Large intestine (tissue), 3 donors: ENCODE data around the gene SPEN. TPM values are rescaled to one million over a fixed set of nuclear protein-coding genes. Genes with fewer than 3 reads are reported as not detected.
"Not testable (repeated sequence)": the region's sequence is repeated elsewhere in the genome, so short reads cannot be mapped to it uniquely, and the experiment has no call there.

Experiments used
- DNase-seq, 2 donors: peaks; one replicate each; pipeline versions ENCODE4 v3.0.0 to v3.0.0-alpha.2; 2013
- H3K27ac ChIP-seq: one replicate; pipeline ENCODE4 v1.5.1; 2013; ENCODE audit warnings: low read length
- H3K27me3 ChIP-seq: 2 replicates; pipeline ENCODE4 v1.6.1; 2013; ENCODE audit warnings: low read length; ENCODE audit not compliant: control insufficient read depth, insufficient read depth
- H3K36me3 ChIP-seq: 2 replicates; pipeline ENCODE4 v1.6.1; 2013; ENCODE audit warnings: low read length; ENCODE audit not compliant: control insufficient read depth, insufficient read depth
- H3K4me1 ChIP-seq: one replicate; pipeline ENCODE4 v1.6.1; 2013; ENCODE audit warnings: low read length; ENCODE audit not compliant: control insufficient read depth, insufficient read depth
- H3K4me3 ChIP-seq: one replicate; pipeline ENCODE4 v1.5.1; 2013; ENCODE audit warnings: low read length
- H3K9me3 ChIP-seq: one replicate; pipeline ENCODE4 v1.6.1; 2013; ENCODE audit warnings: mild to moderate bottlenecking, low read depth, low read length, moderate library complexity; ENCODE audit not compliant: control insufficient read depth
- WGBS: methylation state at CpG from one replicate; pipeline ENCODE4 v1.1.5; 2013; ENCODE audit warnings: low lambda C conversion rate; ENCODE audit not compliant: insufficient coverage; 5-methylcytosine and 5-hydroxymethylcytosine counted together
- polyA plus RNA-seq: library from polyadenylated mRNA; unstranded; fragments of 120-200 nt; gene quantifications from one replicate; pipeline ENCODE4 v1.2.1, GENCODE V29; 2013

SPEN gene
- polyA plus RNA-seq, 1 donor, result 47.8 TPM

- H3K27me3 ChIP-seq, result no peaks in the 10 kb centered on the region
- no peaks in the 10 kb centered on the region for H3K9me3 ChIP-seq
- no CpG with 5 or more reads among the region's 9 CpGs for WGBS
- peak overlapping the region; percentile 67 for H3K4me3 ChIP-seq
- DNase-seq, result no peak
- H3K27ac ChIP-seq, result no peak overlapping the region
- H3K36me3 ChIP-seq, result peaks cover 20% of the 10 kb centered on the region
- H3K4me1 ChIP-seq, result peaks cover 5% of the 10 kb centered on the region
Observed at GRCh38 chr1:15974855-15975254, 127.3 kb downstream of the SPEN start.

DNA sequence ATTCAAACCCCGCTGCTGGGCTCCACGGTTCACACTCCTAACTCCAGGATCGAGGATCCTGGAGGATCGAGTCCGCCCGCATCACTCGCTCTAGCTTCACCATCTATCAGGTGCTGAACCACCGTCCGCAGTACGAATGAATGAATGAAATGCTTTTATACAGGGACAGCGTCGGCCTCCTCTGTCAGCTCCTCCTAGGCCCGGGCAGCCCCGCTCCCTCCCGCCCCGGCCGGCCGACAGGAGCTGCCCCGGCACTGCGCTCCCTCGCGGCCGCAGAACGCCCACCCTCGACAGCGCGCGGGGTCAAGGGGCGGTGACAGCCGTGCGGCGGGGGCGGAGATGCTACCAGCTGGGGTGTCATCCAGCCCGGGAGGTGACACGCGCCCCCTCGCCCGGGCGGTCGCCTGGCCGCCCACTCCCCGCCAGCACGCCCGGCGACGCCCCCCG lies 127.9 kb downstream of the SPEN start:
- Histone ChIP-seq H3K4me3 (peak overlapping the region; percentile 67), H3K9me3 (no peaks in the 10 kb centered on the region), H3K36me3 (peaks cover 17% of the 10 kb centered on the region), H3K27ac (no peak overlapping the region), H3K4me1 (peaks cover 5% of the 10 kb centered on the region), H3K27me3 (no peaks in the 10 kb centered on the region)
- 0% methylated on average over 1 of the region's 47 CpGs for WGBS
- peak; percentile 34 to 49 for DNase-seq

DNA sequence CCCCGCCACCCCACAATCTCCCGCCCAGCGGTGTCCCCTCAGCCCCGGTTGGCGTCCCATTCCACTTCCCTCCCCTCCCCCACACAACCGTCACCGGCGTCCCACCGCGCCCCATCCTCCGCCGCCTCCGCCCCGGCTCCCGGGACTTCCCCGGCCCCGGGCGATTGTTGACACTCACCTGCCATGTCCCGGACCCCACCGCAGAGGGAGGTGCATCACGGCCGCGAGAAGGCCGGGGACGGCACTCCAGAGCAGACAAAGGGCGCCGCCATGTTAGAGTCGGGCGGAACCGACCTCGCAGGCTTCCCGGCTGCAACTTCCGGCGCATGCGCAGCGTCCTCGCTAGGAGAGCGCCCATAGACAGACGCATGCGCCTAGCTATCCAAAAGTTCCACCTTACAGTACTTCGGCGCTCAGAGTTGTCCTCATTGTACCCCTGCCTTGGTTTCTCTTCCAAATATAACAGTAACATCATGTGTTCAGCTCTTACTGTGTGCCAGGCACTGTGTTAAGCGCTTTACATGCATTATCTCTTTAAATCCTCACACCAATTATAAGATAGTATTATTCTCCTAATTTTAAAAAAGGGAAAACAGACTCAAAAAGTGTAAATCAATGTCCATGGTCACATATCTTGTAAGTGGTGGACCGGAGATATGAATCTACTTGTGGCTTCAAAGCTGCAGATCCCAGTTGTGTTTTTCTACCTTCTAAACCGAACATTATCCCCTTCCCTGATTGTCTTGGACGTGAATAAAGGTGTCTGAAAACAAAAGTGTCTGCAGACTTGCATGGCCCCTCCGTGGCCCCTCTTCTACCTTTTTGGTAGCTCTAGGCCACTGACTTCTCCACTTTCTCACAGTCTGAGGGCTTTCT lies 128.5 kb downstream of the SPEN start, which contains the start of gene ZBTB17:
Gene ZBTB17, minus strand, starts transcription at position 297 of the 876 bp plus-strand sequence. CDS start 27,606 bp downstream, outside the sequence.
- H3K4me3 ChIP-seq, result peak within 1 kb of the TSS; percentile 67
- peak; percentile 91 to 94 for DNase-seq
- H3K4me1 ChIP-seq, result peaks cover 5% of the 10 kb centered on the region
- WGBS, result 0% methylated on average over 1 of the region's 47 CpGs
- H3K27me3 ChIP-seq, result no peaks in the 10 kb centered on the region
- peaks cover 15% of the 10 kb centered on the region for H3K36me3 ChIP-seq
- no peaks in the 10 kb centered on the region for H3K9me3 ChIP-seq
- H3K27ac ChIP-seq, result no peak within 1 kb of the TSS

- DNase-seq, H3K9me3 ChIP-seq, H3K27ac ChIP-seq, H3K4me3 ChIP-seq, H3K27me3 ChIP-seq, H3K4me1 ChIP-seq, H3K36me3 ChIP-seq: not testable (repeated sequence)
- 100% methylated on average over 1 of the region's 4 CpGs for WGBS
Observed at GRCh38 chr1:15977947-15978346, 130.4 kb downstream of the SPEN start.

DNA sequence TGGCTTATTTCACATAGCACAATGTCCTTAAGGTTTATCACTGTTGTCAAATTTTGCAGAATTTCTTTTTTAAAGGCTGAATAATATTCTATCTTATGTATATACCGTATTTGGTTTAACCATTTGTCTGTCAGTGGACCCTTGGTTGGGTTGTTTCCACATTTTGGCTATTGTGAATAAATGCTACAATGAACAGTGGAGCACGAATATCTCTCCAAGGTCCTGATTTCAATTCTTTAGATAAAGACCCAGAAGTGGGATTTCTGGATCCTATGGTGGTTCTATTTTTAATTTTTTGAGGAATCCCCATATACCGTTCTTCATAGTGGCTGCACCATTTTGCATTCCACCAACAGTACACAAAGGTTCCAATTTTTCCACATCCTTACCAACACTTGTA lies 134.2 kb downstream of the SPEN start:
- Histone ChIP-seq H3K27ac (no peak overlapping the region), H3K27me3 (no peaks in the 10 kb centered on the region), H3K4me1 (no peaks in the 10 kb centered on the region), H3K9me3 (peaks cover 6% of the 10 kb centered on the region), H3K36me3 (no peaks in the 10 kb centered on the region), H3K4me3 (no peak overlapping the region)
- WGBS, result 92% methylated on average over 2 of the region's 3 CpGs
- DNase-seq, result no peak

DNA sequence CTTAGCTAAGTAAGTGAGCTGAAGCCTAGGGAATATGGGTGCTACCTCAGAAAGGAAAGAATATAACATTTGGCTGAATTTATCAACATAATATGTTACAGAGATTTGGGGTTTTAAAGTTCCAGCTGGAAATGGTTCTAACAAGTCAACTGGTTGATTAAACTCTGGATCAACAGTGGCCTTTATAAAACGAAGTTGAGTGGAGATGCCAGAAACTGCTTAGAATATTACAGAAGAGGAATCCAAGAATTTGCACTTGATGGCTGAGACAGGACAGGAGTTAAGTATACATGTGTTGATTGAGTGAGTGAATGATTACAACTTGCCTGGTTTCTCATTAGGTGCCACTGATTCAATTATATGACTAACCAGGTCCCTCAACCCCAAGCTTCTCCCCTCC lies 135.8 kb downstream of the SPEN start:
- H3K27ac ChIP-seq, result no peak overlapping the region
- no peaks in the 10 kb centered on the region for H3K4me1 ChIP-seq
- peaks cover 6% of the 10 kb centered on the region for H3K9me3 ChIP-seq
- no CpG with 5 or more reads among the region's 1 CpG for WGBS
- no peak overlapping the region for H3K4me3 ChIP-seq
- DNase-seq, result no peak
- H3K27me3 ChIP-seq, result no peaks in the 10 kb centered on the region
- H3K36me3 ChIP-seq, result no peaks in the 10 kb centered on the region

DNA sequence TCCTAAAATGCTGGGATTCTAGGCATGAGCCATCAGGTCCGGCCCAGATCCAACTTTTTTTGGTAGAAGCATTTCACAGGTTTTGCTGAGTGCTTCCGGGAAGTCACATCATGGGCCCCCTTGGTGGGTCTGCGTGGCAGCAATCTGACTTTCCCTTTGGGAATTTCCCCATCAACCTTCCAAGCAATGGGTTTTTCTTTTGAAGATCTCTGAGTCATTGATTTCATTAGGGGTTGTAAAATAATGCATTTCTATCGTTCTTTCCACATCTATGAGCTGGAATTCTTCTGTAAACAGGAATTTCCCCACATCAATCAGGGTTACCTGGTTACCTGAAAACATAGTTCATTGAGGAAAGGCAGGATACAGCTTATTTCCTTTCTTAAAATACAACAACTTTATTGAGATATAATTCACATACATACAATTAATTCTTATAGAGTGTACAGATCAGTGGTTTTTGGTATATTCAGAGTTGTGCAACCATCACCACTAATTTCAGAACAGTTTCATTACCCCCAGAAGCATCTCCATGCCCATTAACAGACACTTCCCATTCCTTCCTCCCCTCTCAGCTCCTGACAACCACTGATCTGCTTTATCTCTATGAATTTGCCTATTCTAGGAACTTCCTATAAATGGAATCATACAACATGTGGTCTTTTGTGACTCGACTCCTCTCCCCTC lies 138.2 kb downstream of the SPEN start:
- DNase-seq, result no peak
- Histone ChIP-seq H3K27me3 (no peaks in the 10 kb centered on the region), H3K4me3 (no peak overlapping the region), H3K4me1 (no peaks in the 10 kb centered on the region), H3K9me3 (peaks cover 6% of the 10 kb centered on the region), H3K27ac (no peak overlapping the region), H3K36me3 (no peaks in the 10 kb centered on the region)
- WGBS, result no CpG with 5 or more reads among the region's 5 CpGs

GRCh38 chr1:15988856-15989736 lies 141.6 kb downstream of the SPEN start:
- Histone ChIP-seq H3K4me1 (no peaks in the 10 kb centered on the region), H3K36me3 (no peaks in the 10 kb centered on the region), H3K27ac (no peak overlapping the region), H3K27me3 (no peaks in the 10 kb centered on the region), H3K4me3 (no peak overlapping the region), H3K9me3 (no peaks in the 10 kb centered on the region)
- 72% methylated on average over 3 of the region's 13 CpGs for WGBS
- DNase-seq, result no peak

- no peaks in the 10 kb centered on the region for H3K27me3 ChIP-seq
- no peaks in the 10 kb centered on the region for H3K9me3 ChIP-seq
- no CpG with 5 or more reads among the region's 9 CpGs for WGBS
- H3K36me3 ChIP-seq, result no peaks in the 10 kb centered on the region
- H3K4me1 ChIP-seq, result no peaks in the 10 kb centered on the region
- no peak for DNase-seq
- no peak overlapping the region for H3K27ac ChIP-seq
- H3K4me3 ChIP-seq, result no peak overlapping the region
Observed at GRCh38 chr1:15989776-15990175, 142.3 kb downstream of the SPEN start.
